Thyroid gland (tissue), 4 donors: ENCODE measurements around the gene PXMP4.

Source experiments
- POLR2A ChIP-seq, 2 donors: fragments of 450-650 bp; IDR thresholded peaks; one replicate each; pipeline ENCODE4 v1.6.1; 2017; ENCODE audit warnings: antibody characterized with exemption in 2 of 2, mild to moderate bottlenecking in 2 of 2, moderate library complexity in 1 of 2
- TF ChIP-seq, protein P1 (sequence below), 6 experiments: fragments of 200-600 bp in 3 of 6; fragments of 450-650 bp in 3 of 6; sonication (generic) in 3 of 6; IDR thresholded peaks; one replicate each; pipeline ENCODE4 v1.5.1; 2016 to 2019; ENCODE audit warnings: antibody characterized with exemption in 6 of 6, mild to moderate bottlenecking in 2 of 6, inconsistent platforms in 1 of 6, moderate library complexity in 1 of 6

DNA sequence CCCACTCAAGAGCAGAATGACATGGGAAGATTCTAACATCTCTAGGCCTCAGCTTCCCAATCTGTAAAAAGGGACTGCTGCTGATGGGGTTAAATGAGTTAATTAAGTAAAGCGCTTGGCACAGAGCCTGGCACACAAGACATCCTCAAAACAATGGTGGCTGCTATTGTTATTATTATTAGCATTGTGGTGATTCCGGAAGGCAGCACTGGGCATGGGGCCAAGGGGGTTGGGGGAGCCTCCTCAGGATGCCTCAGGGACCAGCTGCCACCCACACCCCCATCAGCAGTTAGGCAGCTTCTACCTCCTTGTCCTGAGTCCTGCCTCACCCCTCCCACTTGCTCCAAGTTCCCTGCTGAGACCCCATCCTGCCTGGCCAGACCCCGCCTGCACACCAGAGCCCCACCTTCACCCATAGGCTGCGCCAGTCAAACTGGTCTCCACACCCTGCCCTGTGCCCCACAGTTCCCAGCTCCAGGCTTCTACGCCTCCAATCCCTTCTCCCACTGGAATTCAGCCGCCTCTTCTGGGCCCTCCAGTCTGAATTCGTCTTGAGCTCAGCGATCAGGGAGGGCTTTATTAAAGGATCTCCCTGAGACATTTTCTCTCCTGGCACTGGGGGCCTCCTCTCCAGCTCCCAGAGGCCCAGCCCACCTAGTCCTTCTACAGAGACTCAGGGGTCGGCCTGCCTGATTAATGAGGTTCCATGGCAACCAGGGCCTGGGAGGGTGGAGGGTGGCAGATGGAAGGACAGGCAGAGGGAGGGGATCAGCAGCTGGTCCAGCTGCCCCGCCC lies 35.4 kb downstream of the PXMP4 start:
- TF ChIP-seq, protein P1, sequence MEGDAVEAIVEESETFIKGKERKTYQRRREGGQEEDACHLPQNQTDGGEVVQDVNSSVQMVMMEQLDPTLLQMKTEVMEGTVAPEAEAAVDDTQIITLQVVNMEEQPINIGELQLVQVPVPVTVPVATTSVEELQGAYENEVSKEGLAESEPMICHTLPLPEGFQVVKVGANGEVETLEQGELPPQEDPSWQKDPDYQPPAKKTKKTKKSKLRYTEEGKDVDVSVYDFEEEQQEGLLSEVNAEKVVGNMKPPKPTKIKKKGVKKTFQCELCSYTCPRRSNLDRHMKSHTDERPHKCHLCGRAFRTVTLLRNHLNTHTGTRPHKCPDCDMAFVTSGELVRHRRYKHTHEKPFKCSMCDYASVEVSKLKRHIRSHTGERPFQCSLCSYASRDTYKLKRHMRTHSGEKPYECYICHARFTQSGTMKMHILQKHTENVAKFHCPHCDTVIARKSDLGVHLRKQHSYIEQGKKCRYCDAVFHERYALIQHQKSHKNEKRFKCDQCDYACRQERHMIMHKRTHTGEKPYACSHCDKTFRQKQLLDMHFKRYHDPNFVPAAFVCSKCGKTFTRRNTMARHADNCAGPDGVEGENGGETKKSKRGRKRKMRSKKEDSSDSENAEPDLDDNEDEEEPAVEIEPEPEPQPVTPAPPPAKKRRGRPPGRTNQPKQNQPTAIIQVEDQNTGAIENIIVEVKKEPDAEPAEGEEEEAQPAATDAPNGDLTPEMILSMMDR (IDR thresholded peaks at IDR 0.05): no peak
- TF ChIP-seq POLR2A (IDR thresholded peaks at IDR 0.05): no peak
